HCEC 1CT (cell line): ENCODE data around the gene VIPR2.
"Not testable (repeated sequence)": the region's sequence is repeated elsewhere in the genome, so short reads cannot be mapped to it uniquely, and the experiment has no call there.

Source experiments
- DNase-seq: peaks from one replicate; pipeline ENCODE4 v3.0.0-alpha.2; 2017

The VIPR2 gene

DNA sequence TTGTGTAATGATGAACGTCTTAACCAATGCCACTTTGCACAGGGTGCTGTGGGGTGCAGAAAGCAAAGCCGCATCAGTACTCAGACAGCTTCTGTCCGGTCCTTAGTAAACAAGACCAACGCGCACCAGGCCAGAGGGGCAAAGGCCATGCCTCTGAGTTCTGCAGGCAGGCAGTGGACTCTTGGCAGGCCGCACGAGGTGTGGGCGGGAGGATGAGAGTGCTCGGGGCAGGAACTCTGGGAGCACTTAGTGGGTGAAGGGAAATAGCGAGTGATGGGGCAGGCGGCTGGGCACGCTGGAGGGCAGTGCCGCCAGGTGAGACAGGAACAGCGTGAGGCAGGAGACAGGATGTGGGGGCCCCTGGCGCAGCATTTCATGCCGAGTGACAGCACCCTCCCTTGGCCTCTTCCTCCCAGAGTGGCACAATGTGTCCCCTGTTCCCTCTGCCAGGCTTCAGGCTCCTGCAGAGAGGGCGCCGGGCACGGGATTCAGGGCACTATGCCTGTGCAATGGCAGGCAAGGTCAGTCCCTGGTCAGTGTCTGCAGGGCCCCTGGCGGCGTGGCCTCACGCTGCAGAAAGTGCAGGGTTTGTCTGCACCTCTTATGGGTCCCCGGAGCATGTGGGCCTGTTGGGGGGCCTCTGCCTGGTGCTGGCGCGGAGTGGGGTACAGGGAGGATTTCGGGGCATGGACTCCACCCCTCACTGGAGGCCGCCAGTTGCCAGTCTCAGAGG is 60.4 kb downstream of the VIPR2 start:
- DNase-seq = no peak

DNA sequence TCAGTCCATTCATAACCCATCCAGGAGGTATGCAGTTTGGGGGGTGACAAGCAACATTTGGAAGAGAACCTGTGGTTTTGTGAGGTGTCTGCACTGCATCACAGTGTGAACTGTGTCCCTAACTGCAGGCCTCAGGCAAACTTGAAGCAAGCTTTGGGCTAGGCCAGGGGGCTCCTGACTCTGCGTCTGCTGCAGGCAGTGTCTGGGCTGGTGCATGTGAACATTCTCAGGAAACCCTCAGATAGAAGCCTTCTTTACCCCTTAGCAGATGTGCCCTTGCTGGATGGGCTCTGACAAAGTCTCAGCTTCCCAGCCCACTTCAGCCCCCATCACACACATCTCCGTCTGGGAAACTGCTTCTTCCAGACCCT is 61.0 kb downstream of the VIPR2 start:
- no peak for DNase-seq

DNA sequence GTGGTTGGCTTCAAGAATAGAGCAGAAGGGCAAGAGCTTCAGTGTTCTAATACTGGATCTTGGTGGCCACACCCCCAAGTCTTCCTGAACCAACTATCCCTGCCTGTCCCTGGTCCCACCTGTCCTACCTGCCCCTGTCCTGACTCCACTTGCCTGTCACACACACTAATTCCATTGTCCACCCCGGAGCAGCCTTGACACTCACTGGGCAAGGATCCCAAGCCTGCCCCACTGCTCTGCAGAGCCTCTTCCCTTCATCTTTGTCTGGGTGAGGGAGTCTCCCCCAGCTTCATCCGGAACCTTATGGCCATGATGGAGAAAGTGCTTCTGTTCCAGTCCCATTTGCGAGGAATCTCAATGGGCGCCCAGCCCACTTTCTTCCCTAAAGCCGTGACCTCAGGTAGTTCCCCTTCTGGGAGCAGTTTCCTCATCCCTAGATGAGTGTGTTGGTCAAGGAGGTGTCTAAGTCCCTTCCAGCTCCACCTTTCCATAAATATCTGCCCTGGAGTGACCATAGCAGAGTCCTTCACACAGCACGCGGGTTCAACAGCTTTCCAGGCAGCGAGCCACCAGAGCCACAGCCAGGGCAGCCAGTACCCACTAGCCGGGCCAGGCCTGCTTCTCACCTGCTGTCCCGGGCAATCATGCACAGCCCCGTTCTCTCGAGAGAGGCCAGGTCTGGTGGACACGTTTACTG is 61.5 kb downstream of the VIPR2 start:
- no peak for DNase-seq

DNA sequence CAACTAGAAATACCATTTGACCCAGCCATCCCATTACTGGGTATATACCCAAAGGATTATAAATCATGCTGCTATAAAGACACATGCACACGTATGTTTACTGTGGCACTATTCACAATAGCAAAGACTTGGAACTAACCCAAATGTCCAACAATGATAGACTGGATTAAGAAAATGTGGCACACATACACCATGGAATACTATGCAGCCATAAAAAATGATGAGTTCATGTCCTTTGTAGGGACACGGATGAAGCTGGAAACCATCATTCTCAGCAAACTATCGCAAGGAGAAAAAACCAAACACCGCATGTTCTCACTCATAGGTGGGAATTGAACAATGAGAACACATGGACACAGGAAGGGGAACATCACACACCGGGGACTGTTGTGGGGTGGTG is 62.6 kb downstream of the VIPR2 start:
- DNase-seq = not testable (repeated sequence)

DNA sequence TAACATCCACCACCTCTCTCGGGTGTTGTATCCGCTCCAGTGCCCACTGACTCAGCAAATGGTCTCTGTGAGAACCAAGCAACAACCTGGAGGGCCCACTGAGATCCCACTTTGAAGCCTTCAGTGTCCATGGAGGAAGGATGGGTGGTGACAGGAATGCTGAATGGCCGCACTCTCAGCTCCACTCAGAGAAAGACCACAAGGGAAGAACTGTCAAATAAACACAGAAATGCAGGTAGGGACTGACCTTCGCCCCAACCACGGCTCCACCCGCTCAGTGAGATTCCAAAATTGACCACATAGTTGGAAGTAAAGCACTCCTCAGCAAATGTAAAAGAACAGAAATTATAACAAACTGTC is 65.8 kb downstream of the VIPR2 start:
- DNase-seq = no peak

DNA sequence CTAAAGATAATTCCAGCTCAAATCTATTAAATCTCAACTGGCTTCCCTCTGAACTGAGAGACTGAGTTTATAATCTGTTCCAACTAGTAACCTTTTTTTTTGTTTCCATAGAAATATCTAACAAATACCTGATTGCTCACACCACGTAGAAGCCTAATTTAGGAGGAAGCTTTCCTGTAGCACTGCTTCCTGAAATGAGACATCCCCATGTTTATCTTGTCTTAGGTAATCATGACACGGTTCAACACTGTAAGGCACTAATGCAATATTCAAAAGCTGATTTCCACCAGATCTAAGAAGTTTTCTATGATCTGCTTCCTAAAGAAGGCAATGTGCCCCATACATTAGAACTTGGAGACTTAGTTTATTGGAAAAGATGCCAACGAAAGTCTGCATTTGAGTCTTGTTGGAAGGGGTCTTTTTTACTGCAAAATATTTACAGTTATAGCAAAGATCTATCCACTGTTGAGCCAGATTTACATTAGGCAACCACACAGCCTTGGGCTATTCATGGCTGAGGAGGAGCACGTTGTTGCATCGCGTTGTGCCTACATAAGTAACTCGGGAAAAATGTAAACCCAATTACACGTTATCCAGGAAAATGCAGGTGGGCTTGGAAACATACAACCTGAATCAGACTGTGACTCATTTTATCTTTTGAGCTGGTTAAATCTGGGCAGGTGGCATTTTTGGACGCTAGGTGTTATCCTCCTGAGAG is 66.3 kb downstream of the VIPR2 start:
- DNase-seq = no peak

DNA sequence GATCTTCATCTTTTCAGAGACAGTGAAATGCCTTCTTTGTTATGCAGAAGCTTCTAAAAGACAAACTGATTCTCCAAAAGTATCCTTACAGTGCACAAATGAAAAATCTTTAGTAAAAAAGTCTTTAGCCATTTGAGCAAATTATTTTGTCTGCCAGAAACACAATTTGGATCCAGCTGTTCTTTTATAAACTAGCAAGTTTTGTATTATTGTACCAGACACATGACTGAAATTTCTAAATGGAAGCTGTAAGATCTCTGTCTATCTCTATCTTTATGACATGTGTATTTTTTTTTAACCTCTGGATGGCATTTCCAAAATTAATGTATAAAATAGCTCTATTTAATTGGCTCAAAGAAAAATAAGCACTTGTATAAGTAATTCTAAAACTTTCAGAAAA is 68.3 kb downstream of the VIPR2 start:
- DNase-seq = no peak

DNA sequence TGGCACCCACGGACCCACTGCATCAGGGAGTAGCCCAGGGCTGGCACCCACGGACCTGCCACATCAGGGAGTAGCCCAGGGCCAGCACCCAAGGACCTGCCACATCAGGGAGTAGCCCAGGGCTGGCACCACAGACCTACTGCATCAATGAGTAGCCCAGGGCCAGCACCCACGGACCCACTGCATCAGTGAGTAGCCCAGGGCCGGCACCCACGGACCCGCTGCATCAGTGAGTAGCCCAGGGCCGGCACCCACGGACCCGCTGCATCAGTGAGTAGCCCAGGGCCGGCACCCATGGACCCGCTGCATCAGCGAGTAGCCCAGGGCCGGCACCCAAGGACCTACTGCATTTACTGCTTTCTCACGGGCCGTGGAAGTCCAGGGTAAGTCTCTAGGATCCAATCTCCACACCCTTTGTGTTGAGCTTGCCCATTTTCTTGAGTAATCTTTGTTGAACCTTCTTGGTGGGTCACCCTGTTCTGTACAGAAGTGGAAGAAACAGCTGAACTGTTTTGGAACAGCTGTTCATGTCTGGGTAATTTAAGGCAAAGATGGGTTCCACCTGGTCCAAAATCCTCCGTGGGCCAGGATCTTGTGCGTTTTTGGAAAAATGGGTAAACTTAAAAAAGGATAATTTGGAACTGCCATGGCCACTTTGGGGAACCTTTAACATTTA is 69.0 kb downstream of the VIPR2 start:
- DNase-seq = no peak

DNA sequence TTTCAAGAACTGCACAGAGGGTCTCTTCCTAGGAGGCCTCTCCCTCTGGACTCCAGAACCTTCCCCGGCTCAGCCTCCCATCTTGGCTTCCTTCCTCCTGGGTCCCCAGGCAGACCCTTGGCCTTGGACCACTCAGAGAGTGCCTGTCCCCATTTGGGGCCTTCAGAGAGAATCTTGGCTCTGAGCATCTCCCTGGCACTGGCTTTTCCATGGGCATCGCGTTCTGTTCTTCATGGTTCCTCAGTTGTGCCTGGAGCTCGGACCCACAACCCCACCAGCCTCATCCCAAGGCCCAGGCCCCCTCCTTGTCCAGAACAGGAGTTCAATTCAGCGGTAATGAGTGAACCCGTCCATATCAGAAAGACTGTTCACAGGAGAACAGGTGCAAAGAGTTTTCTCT is 73.4 kb downstream of the VIPR2 start:
- no peak for DNase-seq

DNA sequence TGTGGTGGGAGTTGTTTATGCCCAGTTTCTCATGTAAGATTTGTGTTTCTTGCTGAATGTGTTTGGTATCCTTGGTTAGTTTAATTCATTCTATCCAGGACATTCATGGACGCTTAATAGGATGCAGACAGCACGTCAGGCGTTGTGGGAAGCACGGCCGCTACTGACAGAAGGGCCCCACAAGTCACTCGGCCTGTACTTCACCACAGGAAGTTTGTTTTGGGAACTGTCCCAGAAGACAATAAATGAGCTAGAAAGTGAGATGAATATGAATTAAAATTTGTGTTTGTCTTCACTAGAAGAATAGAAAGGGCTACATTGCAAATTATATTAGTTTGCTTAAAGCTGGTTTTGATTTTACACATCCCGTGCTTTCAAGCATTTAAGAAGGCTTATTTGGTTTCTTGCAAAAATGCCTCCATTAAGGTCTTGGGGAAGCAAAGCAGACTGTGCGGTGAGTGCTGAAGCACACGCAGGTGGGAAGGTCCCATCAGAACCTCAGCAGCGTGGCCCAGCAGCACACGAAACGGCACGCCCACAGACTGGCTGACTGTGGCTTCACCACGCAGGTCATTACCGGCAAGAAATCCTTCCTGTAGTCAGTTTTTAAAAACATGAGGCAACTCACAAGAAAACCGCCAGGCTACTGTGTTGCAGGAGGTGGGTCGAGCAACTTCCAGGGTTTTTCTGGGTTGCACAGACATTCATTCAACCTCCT is 74.1 kb downstream of the VIPR2 start:
- no peak for DNase-seq

DNA sequence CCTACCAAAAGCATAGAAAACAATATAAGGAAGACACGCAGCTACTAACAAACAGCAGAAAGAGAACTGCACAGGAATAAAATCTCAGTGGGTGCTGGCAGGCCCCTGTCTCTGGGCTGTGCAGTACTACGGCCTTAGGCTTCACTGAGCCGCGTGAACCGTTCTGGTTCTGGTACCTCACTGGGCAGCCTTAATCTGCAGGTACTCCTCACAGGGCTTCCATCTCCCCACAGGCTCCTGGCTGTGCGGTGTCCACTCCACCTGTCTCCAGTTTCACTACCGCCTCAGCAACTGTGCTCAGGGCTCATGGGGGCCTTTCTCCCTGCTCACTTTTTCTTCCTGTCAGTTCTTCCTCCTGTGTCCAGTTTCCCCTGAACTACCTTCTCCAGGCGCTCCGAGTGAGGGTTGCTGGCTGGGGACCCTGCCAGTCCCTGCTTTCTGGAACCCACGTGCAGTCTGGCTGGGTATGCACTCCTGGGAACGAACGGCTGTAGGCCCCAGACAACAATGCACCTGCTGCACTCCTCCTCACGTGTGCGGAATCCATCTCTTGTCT is 75.7 kb downstream of the VIPR2 start:
- no peak for DNase-seq

DNA sequence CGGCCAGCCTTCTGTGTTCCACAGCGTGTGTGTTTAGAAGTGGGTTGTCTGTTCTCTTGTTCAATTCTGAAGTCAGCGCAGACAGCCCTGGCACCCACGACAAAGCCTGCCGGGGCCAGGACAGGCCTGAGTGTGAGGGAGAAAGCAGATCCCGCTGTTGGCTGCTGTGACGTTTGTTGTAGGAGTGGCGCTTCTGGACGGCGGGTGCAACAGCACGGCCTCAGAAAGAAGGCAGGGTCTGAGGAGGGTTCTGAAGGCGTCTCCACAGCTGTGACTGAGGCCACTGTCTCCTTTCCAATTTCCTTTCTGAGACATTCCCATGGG is 76.2 kb downstream of the VIPR2 start:
- no peak for DNase-seq

DNA sequence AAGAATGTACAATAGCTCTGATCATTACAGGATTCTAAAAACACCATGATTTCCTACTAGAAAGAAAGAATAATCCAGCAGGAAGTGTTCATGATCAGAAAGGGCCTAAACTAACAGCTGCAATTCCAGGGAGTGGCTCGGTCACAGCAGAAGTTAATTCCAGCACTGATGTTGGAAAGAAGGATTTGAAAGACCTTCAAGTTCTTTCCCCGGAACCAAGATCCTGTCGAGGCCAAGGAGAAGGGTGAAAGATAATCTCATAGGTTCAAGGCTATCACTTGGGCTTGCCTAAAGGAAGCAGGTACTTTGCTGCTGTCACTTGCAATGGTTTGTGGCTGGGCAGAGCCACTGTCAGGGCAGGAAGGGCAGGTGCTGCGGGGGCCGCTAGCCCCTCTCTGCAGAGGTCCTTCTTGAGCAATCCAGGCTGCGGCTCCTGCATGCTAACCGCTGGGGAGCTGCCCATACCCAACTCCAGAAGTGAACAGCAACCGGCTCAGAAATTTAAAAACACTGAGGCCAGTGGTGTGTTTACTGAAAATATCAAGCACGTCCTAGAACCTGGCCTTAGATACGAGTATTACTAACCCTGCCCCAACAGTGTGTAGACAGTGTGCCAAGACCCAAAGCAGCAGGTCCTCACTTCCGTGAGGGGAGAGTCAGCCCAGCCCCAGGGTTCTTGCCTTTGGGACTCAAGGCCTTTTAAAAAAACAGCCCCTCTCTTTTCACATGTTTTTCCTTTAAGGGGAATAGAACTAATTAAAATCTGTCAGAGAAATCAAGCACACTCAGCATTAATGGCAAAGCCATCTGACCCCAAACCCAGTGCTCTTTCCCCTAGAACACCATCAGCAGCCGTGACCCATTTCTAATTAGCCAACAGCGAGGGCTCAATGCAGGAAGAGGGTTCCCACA is 76.8 kb downstream of the VIPR2 start:
- no peak for DNase-seq

DNA sequence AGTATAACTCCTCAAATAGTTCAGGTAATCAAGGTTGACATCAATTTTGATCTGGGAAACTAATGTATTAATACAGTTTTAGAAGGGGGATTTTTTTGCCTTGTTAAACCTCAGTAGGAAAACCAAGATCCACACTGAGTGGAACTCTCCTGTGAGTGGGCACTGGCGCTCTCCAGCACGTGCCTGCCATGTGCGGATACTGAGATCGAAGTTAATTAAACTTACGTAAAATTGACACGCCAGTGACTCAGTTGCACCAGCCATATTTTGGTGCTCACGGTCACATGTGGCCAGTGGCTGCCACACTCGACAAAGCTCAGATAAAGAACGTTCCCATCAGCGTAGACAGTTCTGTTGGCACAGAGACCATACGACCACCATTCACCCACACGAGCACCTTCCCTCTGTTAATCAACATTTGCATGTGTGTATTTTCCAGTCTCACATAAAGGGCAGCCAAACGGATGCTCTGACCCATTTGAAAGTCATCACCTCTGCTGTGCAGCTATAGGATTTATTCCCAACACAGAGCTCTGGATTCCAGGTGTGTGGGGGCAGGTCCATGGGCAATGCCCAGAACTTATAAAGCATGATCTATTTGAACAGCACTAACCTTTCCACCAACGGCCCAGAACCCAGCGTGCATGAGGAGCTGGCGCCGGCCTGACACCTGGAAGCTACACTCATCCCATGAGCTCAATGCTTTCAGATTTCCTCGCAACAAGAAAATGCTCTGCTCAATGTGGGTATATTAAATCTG is 77.7 kb downstream of the VIPR2 start:
- no peak for DNase-seq

DNA sequence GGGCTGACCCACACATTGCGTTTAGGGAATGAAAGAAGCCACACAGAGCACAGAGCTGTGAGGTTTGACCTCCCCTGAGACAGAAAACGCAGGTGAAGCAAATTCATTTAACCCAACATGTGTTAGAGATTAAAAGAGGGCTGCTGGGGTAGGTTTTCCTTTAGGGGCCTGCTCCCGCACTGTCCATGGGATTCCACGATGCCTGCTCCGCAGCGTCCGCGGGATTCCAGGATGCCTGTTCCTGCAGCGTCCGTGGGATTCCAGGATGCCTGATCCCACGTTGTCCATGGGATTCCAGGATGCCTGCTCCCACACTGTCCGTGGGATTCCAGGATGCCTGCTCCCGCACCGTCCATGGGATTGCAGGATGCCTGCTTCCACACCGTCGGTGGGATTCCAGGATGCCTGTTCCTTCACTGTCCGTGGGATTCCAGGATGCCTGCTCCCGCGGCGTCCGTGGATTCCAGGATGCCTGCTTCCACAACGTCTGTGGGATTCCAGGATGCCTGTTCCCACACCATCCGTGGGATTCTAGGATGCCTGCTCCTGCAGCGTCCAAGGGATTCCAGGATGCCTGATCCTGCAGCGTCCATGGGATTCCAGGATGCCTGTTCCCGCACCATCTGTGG is 78.7 kb downstream of the VIPR2 start:
- DNase-seq = no peak

DNA sequence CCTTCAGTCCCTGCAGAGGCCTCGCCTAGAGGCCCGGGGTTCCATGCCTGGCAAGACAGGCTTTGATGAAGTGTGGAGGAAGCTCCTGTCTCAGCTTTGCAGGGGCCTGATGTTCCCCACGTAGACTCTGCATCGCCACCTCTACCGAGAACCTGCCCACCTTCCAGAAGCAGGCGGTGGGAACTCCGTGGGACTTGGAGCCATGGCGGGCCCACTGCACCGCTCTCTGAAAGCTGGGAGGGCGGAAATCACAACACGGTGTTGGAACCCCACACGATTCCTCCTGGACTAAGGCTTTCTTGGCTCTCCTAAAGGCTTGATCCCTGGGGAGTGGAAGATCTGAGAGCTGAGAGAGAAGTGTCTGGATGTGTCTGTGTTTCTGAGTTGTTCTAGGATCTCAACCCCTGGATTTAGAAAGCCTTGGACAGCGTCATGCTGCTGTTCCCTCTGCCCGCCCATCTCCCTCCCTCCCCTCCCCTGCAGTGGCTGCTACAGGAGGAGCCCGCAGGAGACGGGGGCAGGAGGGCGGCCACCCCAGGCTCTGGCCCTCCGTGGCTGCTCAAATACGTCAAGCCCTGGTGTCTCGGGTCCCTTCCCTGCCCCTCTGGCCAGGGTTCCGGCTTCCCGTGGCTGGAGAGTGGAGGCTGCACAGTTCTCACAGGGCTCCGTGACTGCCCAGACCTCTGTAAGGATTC is 79.7 kb downstream of the VIPR2 start:
- no peak for DNase-seq

DNA sequence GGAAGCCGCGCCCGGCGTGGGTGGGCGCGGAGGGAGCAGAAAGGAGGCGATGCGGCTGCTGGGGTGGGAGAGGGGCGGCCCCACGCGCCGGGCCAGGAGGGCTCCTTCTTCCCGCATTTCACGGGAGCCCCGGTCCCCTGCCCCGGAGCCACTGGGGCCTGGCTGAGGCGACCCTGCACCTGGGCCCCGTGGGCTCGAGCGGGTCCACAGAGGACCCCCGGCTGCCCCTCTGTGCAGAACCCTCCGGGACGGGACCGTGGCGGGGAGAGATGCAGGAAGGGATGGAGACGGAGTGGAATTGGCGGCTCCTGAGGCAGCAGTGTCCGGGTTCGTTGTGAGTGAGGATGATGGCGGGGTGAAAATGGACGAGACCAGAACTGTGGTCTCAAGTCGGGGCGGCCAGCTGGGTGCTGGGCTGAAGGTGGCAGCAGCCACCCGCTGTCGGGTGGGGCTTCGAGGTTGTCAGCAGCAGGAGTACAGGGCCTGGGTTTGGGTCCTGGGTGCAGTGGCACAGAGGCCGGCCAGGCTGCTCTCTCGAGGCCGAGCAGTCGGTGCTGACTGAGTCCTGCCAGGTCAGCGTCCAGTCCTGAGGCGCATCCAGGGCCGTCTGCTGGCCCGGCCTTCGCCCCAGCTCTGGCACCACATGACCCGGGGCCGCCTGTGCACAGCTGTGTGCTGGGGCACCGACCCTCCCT is 80.4 kb downstream of the VIPR2 start:
- no peak for DNase-seq

DNA sequence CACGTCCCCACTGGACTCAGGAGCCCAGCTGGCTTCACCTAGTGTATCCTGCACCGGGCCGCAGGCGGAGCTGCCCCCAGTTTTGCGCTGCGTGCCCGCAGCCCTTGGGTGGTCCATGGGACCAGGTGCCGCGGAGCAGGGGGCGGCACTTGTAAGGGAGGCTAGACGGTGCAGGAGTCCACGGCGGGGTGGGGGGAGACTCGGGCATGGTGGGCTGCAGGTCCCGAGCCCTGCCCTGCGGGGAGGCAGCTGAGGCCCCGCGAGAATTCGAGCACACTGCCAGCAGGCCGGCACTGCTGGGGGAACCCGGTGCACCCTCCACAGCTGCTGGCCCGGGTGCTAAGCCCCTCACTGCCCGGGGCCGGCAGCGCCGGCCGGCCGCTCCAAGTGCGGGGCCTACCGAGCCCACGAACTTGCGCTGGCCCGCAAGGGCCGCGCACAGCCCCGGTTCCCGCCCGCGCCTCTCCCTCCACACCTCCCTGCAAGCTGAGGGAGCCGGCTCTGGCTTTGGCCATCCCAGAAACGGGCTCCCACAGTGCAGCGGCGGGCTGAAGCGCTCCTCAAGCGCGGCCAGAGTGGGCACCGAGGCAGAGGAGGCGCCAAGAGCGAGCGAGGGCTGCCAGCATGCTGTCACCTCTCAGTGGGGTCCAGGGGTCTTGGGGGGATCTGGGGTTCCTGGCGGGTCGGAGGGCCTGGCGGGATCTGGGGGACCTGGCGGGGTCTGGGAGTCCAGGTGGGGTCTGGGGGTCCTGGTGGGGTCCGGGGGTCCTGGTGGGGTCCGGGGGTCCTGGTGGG is 81.4 kb downstream of the VIPR2 start:
- DNase-seq = no peak
